Heart left ventricle (tissue), 16 donors: ENCODE measurements around the gene PDE7B. TPM values are rescaled to one million over a fixed set of nuclear protein-coding genes. Genes with fewer than 3 reads are reported as not detected.

Source experiments
- ATAC-seq, 4 donors: fragments of 200-7000 bp; cut with Tn5 transposase; one replicate each; pipeline ENCODE4 v1.9.1; 2020 to 2022; ENCODE audit warnings: moderate library complexity in 4 of 4, mild to moderate bottlenecking in 3 of 4, moderate number of reproducible peaks in 1 of 4
- DNase-seq, 5 donors: peaks; one replicate each; pipeline ENCODE4 v3.0.0-alpha.2; 2020
- H3K27ac ChIP-seq, 12 donors: fragments of 200-600 bp; sonication (generic) in 4 of 12; one replicate each; pipeline versions ENCODE4 v1.5.0 to v1.8.0; 2016 to 2022; ENCODE audit warnings: mild to moderate bottlenecking in 2 of 12
- H3K27me3 ChIP-seq, 9 donors: fragments of 200-600 bp; sonication (generic) in 2 of 9; one replicate each; pipeline versions ENCODE4 v1.5.1 to v1.8.0; 2016 to 2022; ENCODE audit warnings: mild to moderate bottlenecking in 3 of 9
- H3K36me3 ChIP-seq, 9 donors: fragments of 200-600 bp; sonication (generic) in 2 of 9; one replicate each; pipeline versions ENCODE4 v1.5.0 to v1.8.0; 2018 to 2022; ENCODE audit warnings: mild to moderate bottlenecking in 2 of 9
- H3K4me1 ChIP-seq, 12 donors: fragments of 200-600 bp; sonication (generic) in 4 of 12; one replicate each; pipeline versions ENCODE4 v1.5.0 to v1.8.0; 2016 to 2022; ENCODE audit warnings: mild to moderate bottlenecking in 3 of 12
- H3K4me3 ChIP-seq, 12 donors: fragments of 200-600 bp; sonication (generic) in 4 of 12; one replicate each; pipeline versions ENCODE4 v1.5.0 to v1.8.0; 2017 to 2022; ENCODE audit warnings: mild to moderate bottlenecking in 9 of 12, moderate library complexity in 4 of 12
- H3K9me3 ChIP-seq, 12 donors: fragments of 200-600 bp; sonication (generic) in 4 of 12; one replicate each; pipeline versions ENCODE4 v1.5.0 to v1.8.0; 2016 to 2022; ENCODE audit warnings: mild to moderate bottlenecking in 1 of 12
- POLR2A ChIP-seq, 2 donors: fragments of 450-650 bp; IDR thresholded peaks; one replicate each; pipeline ENCODE4 v1.6.1; 2017; ENCODE audit warnings: antibody characterized with exemption in 2 of 2, mild to moderate bottlenecking in 2 of 2, moderate library complexity in 2 of 2
- WGBS, 4 donors: extraction: QIAGEN DNeasy Blood & Tissue Kit in 2 of 4; methylation state at CpG; one replicate each; pipeline versions ENCODE4 v1.1.5 to v1.1.7; 2013 to 2018; 5-methylcytosine and 5-hydroxymethylcytosine counted together
- intact Hi-C, 10 donors: fragments of 100-400 bp; cut with DNase I; formaldehyde crosslinking; loops; one replicate each; pipeline versions ENCODE4 v1.11.1 to v1.14.2; 2022
- polyA plus RNA-seq, 2 donors: library from polyadenylated mRNA; stranded (reverse); fragments of 200-250 nt; gene quantifications; one replicate each; pipeline ENCODE4 v1.2.3, GENCODE V29; 2013
- total RNA-seq, 9 donors: library from RNA; depleted of rRNA in 2 of 9; stranded (reverse); fragments of >200 nt in 2 of 9; fragmentation: NEBNext Ultra II Directional in 3 of 9; extraction: Animal tissue kit (Norgen Biotek cat#: 25700) in 3 of 9; gene quantifications; one replicate each; pipeline versions ENCODE4 v1.1.0 to v1.2.4, GENCODE V29; 2016 to 2023
- TF ChIP-seq, protein P1 (sequence below), 12 donors: fragments of 200-600 bp; sonication (generic) in 4 of 12; IDR thresholded peaks; one replicate each; pipeline versions ENCODE4 v1.5.0 to v1.8.0; 2018 to 2022; ENCODE audit warnings: antibody characterized with exemption in 12 of 12, mild to moderate bottlenecking in 5 of 12
- donor health status: ischemic (EF 13 %, LVEDD 7.1; RV severe dilation, severe dysfunction).
- donor health status: healthy with polysubstance abuse.
- donor health status: DM: no; HTN: yes; CAD: no.
- donor health status: DM: no; HTN: no; CAD: no.
- donor health status: ischemic (EF 25% LVEDD 6.9; RV normal size, moderate dysfunction).
- donor health status: ischemic (EF 25% LVEDD 5.7; RV mildly dilated, moderate dysfunction).
- donor health status: healthy.
- donor health status: DM: yes; HTN: yes; CAD: no.
- donor health status: ischemic (EF 35%, LVEDD 5.7; RV mildly dilated, moderate dysfunction).
- donor health status: nonischemic (EF 11% LVEDD 7.7; RV severe dilation, severe dysfunction).
- donor health status: DM: yes; HTN: yes; CAD: no.
- donor health status: PGD.
- donor health status: ischemic (EF 29% LVEDD 5.4; RV normal size, mild dysfunction).
- donor health status: nonischemic (EF 23%, LVEDD 6.1; RV moderate dilation, normal function).

Gene PDE7B
- total and polyA plus RNA-seq, 11 donors = 4.4 to 29.1 (median 9.0) TPM

DNA sequence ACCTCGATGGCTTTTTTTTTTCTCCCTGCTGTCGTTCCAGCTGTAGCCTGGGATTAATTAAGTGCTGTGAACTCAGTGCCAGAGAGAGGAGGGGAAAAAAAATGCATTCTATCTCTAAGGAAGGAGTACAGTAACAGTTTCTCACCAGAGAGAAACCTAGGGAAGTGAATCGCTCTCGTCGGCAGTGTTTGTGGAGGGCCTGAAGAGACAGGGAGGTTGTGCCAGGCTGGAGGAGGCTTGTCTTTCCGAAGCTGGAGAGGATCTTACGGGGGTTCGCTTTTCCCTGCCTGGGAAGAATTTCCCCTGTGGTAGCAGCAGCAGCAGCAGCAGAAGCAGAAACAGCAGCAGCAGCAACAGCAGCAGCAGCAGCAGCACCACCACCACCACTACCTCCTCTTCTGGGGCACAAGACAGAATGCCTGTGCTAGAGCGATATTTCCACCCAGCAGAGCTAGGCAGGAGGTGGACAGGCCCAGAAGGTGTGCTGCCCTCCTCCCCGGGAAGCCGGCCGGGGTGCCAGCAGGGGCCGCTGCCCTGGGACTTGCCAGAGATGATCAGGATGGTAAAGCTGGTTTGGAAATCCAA, 186.5 kb downstream of the PDE7B start:
- 3 to 16% (median 8%) methylated on average over 10 to 13 of the region's 13 CpGs for WGBS, 4 donors
- Histone ChIP-seq H3K36me3 (no peaks in the 10 kb centered on the region), H3K27me3 (no peaks in the 10 kb centered on the region), H3K9me3 (no peaks in the 10 kb centered on the region), H3K4me1 (peaks cover 0 to 75% (median 37%) of the 10 kb centered on the region in 12 donors), H3K4me3 (peak overlapping the region; percentile 6 to 63 (median 55)), H3K27ac (peak overlapping the region; percentile 73 to 91 (median 84))
- TF ChIP-seq POLR2A (IDR thresholded peaks at IDR 0.05) = no peak
- TF ChIP-seq, protein P1, sequence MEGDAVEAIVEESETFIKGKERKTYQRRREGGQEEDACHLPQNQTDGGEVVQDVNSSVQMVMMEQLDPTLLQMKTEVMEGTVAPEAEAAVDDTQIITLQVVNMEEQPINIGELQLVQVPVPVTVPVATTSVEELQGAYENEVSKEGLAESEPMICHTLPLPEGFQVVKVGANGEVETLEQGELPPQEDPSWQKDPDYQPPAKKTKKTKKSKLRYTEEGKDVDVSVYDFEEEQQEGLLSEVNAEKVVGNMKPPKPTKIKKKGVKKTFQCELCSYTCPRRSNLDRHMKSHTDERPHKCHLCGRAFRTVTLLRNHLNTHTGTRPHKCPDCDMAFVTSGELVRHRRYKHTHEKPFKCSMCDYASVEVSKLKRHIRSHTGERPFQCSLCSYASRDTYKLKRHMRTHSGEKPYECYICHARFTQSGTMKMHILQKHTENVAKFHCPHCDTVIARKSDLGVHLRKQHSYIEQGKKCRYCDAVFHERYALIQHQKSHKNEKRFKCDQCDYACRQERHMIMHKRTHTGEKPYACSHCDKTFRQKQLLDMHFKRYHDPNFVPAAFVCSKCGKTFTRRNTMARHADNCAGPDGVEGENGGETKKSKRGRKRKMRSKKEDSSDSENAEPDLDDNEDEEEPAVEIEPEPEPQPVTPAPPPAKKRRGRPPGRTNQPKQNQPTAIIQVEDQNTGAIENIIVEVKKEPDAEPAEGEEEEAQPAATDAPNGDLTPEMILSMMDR (IDR thresholded peaks at IDR 0.05) = peak in 9 of 12 donors; percentile 11 to 51 (median 35)
- DNase-seq (peak; percentile 26 to 73 (median 48)), ATAC-seq (peak; percentile 44 to 59 (median 54))
- intact Hi-C loops = loop anchor here in 8 of 10 donors (2.0 to 10.0 kb wide), 11 partner anchors 64 to 503 kb away; no protein-coding TSS in a partner anchor

DNA sequence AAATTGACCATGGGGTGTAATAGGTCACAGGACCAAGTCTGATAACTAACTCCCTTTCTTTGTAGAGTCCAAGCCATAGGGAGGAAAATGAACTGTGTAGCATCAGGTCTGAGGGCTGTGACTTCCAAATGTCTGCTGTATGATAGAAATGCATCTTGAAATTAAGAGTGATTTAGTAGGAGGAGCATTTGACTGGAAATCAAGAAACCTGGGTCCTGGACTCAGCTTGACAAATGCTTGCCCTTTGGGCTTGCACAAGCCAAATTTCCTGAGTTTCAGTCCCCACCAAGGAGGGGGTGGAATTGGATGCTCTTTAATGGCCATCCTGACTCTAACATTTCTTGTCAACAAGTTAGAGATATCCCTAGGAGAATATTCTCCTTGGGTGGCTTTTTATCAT, 187.0 kb downstream of the PDE7B start:
- H3K4me1 ChIP-seq = peaks cover 0 to 80% (median 37%) of the 10 kb centered on the region in 12 donors
- no peak for ATAC-seq
- peak overlapping the region; percentile 73 to 91 (median 84) for H3K27ac ChIP-seq

DNA sequence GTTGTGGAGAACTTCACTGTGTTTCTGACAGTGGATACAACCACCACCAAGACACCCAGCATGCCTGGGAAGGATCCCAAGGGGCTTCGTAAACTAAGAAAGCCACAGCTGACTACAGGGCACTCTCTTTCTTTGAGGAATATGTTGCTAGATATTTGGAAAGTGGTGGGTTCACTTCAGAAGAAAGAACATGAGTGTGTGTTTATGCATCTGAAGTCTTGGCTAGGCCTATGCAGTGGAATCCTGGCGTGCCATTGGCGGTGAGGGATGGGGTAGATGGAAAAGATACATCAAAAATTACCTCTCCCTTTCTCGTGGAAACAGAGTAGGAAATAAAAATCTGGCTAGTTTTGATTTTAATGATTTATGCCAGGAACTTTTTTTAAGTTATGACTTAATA, 187.7 kb downstream of the PDE7B start:
- Histone ChIP-seq H3K27ac (peak overlapping the region; percentile 73 to 91 (median 84)), H3K36me3 (no peaks in the 10 kb centered on the region), H3K27me3 (no peaks in the 10 kb centered on the region), H3K4me1 (peaks cover 0 to 86% (median 39%) of the 10 kb centered on the region in 12 donors), H3K4me3 (peak overlapping the region; percentile 6 to 63 (median 55)), H3K9me3 (no peaks in the 10 kb centered on the region)
- 23 to 37% (median 29%) methylated on average over 4 of the region's 4 CpGs for WGBS, 4 donors
- TF ChIP-seq, protein P1 (IDR thresholded peaks at IDR 0.05) = no peak
- TF ChIP-seq POLR2A (IDR thresholded peaks at IDR 0.05) = no peak
- ATAC-seq (no peak), DNase-seq (no peak)
- intact Hi-C loops = loop anchor here in 8 of 10 donors (2.0 to 10.0 kb wide), 11 partner anchors 63 to 504 kb away; no protein-coding TSS in a partner anchor

More for the DNA sequence above, 187.0 kb downstream of the PDE7B start:
- TF ChIP-seq, protein P1 (IDR thresholded peaks at IDR 0.05) = peak in 1 of 12 donors; percentile 1
- no peak for TF ChIP-seq POLR2A (IDR thresholded peaks at IDR 0.05)
- no peaks in the 10 kb centered on the region for H3K36me3 ChIP-seq
- H3K27me3 ChIP-seq = no peaks in the 10 kb centered on the region
- peak overlapping the region; percentile 6 to 63 (median 55) for H3K4me3 ChIP-seq
- no peak for DNase-seq
- intact Hi-C loops = loop anchor here in 8 of 10 donors (2.0 to 10.0 kb wide), 11 partner anchors 64 to 504 kb away; no protein-coding TSS in a partner anchor
- H3K9me3 ChIP-seq = no peaks in the 10 kb centered on the region

DNA sequence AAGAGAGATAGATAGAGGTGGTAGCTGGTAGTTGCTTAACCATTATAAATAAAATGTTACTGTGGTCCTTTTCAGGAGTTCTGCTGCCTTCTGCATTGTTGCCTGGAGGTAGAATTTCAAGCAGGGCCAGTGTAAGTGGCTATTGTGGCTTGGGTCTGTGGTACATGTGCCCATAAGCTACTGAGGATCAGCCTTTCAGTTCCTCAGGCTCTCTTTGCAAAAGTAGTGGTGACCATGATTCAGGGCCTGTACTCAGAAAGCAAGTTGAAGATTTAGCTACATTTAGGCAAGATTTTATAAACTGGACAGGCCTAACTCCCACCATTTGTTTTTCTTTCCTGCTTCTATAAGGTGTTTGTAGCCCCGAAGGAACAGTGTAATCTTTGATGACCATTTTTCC, 199.0 kb downstream of the PDE7B start:
- H3K27me3 ChIP-seq = no peaks in the 10 kb centered on the region
- H3K27ac ChIP-seq = peak overlapping the region; percentile 19 to 85 (median 72)
- H3K9me3 ChIP-seq = peaks cover 0 to 5% (median 0%) of the 10 kb centered on the region in 12 donors
- TF ChIP-seq, protein P1 (IDR thresholded peaks at IDR 0.05) = no peak
- no peak for TF ChIP-seq POLR2A (IDR thresholded peaks at IDR 0.05)
- H3K4me1 ChIP-seq = peaks cover 2 to 39% (median 22%) of the 10 kb centered on the region in 12 donors
- intact Hi-C loops = no loop called here
- H3K4me3 ChIP-seq = peak overlapping the region in 1 of 12 donors; percentile 16
- no peaks in the 10 kb centered on the region for H3K36me3 ChIP-seq
- 27 to 46% (median 38%) methylated on average over 1 of the region's 1 CpG for WGBS, 4 donors
- ATAC-seq = peak in 2 of 4 donors; percentile 11 to 35
- DNase-seq = no peak
